ENCODE measurements around the gene NDNF.

NDNF gene

GRCh38 chr4:121072224-121073003 is at the start of gene NDNF:
Gene NDNF (minus strand): TSS chr4:121072535. CDS start chr4:121045837, 26,698 bp downstream.
- DNase-seq: no peak

- DNase-seq: no peak
Measured at GRCh38 chr4:121119715-121120114, 47.4 kb upstream of the NDNF start.

- DNase-seq: no peak
Measured at GRCh38 chr4:121118344-121118743, 46.0 kb upstream of the NDNF start.

GRCh38 chr4:121114756-121115155 is 42.4 kb upstream of the NDNF start:
- no peak for DNase-seq

GRCh38 chr4:121112530-121112929 is 40.2 kb upstream of the NDNF start:
- no peak for DNase-seq

GRCh38 chr4:121108557-121108956 is 36.2 kb upstream of the NDNF start:
- DNase-seq: no peak

- no peak for DNase-seq
Measured at GRCh38 chr4:121107507-121107906, 35.2 kb upstream of the NDNF start.

GRCh38 chr4:121100093-121100775 is 27.9 kb upstream of the NDNF start:
- DNase-seq: no peak

- no peak for DNase-seq
Measured at GRCh38 chr4:121098266-121098665, 25.9 kb upstream of the NDNF start.

- DNase-seq: no peak
Measured at GRCh38 chr4:121096629-121097028, 24.3 kb upstream of the NDNF start.

GRCh38 chr4:121096191-121096590 is 23.9 kb upstream of the NDNF start:
- DNase-seq: no peak

- DNase-seq: no peak
Measured at GRCh38 chr4:121094297-121094966, 22.1 kb upstream of the NDNF start.

- no peak for DNase-seq
Measured at GRCh38 chr4:121093261-121093660, 20.9 kb upstream of the NDNF start.

GRCh38 chr4:121091941-121092340 is 19.6 kb upstream of the NDNF start:
- DNase-seq: no peak

- no peak for DNase-seq
Measured at GRCh38 chr4:121088867-121089266, 16.5 kb upstream of the NDNF start.

- no peak for DNase-seq
Measured at GRCh38 chr4:121079376-121079775, 7.0 kb upstream of the NDNF start.

- DNase-seq: no peak
Measured at GRCh38 chr4:121077496-121077895, 5.2 kb upstream of the NDNF start.

GRCh38 chr4:121076416-121076815 is 4.1 kb upstream of the NDNF start:
- no peak for DNase-seq

- DNase-seq: no peak
Measured at GRCh38 chr4:121073672-121074381, 1.5 kb upstream of the NDNF start.

GRCh38 chr4:121073004-121073435 is 685 bp upstream of the NDNF start:
- DNase-seq: no peak

GRCh38 chr4:121071640-121072223 is 603 bp downstream of the NDNF start:
- DNase-seq: no peak

GRCh38 chr4:121070696-121071639 is 1.4 kb downstream of the NDNF start:
- DNase-seq: no peak

Data from CD4-positive, alpha-beta T cell treated with Interleukin-15 for 1 hour (primary cell).